ENCODE results near the gene TADA2B.

TADA2B gene

GRCh38 chr4:7086384-7086783, 43.2 kb downstream of the TADA2B start:
- Histone ChIP-seq H3K9ac (ENCODE audit: low read length) (no peak overlapping the region), H3K9me3 (ENCODE audit: insufficient read depth, low read length) (peaks cover 7% of the 10 kb centered on the region), H3K27ac (ENCODE audit: low read length) (no peak overlapping the region), H3K36me3 (replicated peaks; ENCODE audit: low read depth, low read length) (no peaks in the 10 kb centered on the region), H4K20me1 (ENCODE audit: insufficient read depth, low read length) (no peaks in the 10 kb centered on the region), H3K4me3 (ENCODE audit: low read length) (no peak overlapping the region), H3K4me1 (ENCODE audit: low read length) (no peaks in the 10 kb centered on the region), H3K4me2 (ENCODE audit: low read length) (no peak overlapping the region), H2AFZ (ENCODE audit: low read depth, low read length) (no peak overlapping the region), H3K79me2 (ENCODE audit: low read length) (no peaks in the 10 kb centered on the region), H3K27me3 (ENCODE audit: low read depth, low read length) (peaks cover 11% of the 10 kb centered on the region; the same call in 1 of the 2 replicates)
- TF ChIP-seq, protein P1, sequence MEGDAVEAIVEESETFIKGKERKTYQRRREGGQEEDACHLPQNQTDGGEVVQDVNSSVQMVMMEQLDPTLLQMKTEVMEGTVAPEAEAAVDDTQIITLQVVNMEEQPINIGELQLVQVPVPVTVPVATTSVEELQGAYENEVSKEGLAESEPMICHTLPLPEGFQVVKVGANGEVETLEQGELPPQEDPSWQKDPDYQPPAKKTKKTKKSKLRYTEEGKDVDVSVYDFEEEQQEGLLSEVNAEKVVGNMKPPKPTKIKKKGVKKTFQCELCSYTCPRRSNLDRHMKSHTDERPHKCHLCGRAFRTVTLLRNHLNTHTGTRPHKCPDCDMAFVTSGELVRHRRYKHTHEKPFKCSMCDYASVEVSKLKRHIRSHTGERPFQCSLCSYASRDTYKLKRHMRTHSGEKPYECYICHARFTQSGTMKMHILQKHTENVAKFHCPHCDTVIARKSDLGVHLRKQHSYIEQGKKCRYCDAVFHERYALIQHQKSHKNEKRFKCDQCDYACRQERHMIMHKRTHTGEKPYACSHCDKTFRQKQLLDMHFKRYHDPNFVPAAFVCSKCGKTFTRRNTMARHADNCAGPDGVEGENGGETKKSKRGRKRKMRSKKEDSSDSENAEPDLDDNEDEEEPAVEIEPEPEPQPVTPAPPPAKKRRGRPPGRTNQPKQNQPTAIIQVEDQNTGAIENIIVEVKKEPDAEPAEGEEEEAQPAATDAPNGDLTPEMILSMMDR (IDR thresholded peaks at IDR 0.05; ENCODE audit: low read depth, low read length) = no peak
- no peak for TF ChIP-seq EZH2phosphoT487 (IDR thresholded peaks at IDR 0.05; ENCODE audit: low read depth)

DNA sequence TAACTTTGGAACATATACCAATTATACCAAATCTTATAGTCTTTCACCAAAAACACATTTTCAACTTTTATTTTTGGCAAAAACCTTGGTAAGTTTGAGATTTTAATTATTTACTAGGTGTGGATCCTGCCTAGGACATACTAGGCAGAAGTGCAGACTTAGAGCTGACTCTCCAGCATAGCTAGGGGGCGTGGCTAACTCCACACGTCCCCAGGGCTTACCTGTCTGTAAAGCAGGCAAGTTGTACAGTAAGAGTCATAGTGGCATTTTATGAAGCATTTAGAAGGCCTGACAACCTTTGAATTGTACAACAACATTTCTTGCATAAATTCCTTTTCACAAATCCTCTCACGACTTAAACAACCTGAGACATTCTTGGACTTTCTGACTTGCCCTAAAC, 43.9 kb downstream of the TADA2B start:
- Histone ChIP-seq H3K4me1 (ENCODE audit: low read length) (no peaks in the 10 kb centered on the region), H3K27me3 (ENCODE audit: low read depth, low read length) (peaks cover 14% of the 10 kb centered on the region; the same call in 1 of the 2 replicates), H4K20me1 (ENCODE audit: insufficient read depth, low read length) (no peaks in the 10 kb centered on the region), H3K4me3 (ENCODE audit: low read length) (no peak overlapping the region), H3K9ac (ENCODE audit: low read length) (no peak overlapping the region), H3K36me3 (replicated peaks; ENCODE audit: low read depth, low read length) (no peaks in the 10 kb centered on the region), H3K27ac (ENCODE audit: low read length) (no peak overlapping the region), H3K4me2 (ENCODE audit: low read length) (no peak overlapping the region), H3K9me3 (ENCODE audit: insufficient read depth, low read length) (peaks cover 7% of the 10 kb centered on the region), H3K79me2 (ENCODE audit: low read length) (no peaks in the 10 kb centered on the region), H2AFZ (ENCODE audit: low read depth, low read length) (no peak overlapping the region)
- TF ChIP-seq, protein P1 (IDR thresholded peaks at IDR 0.05; ENCODE audit: low read depth, low read length) = no peak
- no peak for TF ChIP-seq EZH2phosphoT487 (IDR thresholded peaks at IDR 0.05; ENCODE audit: low read depth)

DNA sequence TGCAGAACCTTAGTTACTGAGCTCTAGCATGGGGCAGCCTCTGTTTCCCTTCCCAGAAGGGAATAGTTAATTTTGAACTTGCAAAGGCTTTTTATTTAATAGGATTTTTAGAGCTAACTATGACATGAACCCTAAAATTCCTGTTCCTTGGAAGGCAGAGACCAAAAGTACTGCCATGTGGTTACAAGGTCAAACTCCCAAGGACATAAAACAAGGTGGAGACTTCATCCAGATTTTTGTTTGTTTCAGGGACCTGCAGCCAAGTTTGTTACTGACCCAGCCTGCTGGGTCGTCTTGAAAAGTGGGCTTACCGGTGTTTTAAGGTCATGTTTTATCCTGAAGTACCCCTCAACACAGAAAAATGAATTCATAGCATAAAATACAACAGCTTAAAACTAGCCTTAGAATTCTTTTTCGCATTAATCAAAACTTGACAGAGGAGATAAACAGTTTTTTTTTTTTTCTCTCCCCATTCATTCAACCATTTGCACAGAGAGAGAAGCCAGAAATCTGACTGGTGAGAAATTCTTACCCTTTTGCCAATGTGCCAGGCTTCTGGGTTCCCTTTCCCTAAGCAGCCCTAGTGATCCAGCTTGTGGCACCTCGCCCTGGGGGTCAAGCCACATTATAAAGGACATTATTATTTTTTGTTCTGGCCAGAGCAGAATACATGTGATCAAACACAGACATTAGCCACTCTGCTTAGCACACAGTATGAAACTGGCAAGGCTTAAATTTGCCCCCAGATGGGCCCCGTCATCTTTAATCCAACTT, 46.2 kb downstream of the TADA2B start:
- TF ChIP-seq EZH2phosphoT487 (IDR thresholded peaks at IDR 0.05; ENCODE audit: low read depth) = no peak
- TF ChIP-seq, protein P1 (IDR thresholded peaks at IDR 0.05; ENCODE audit: low read depth, low read length) = no peak
- H3K9ac ChIP-seq (ENCODE audit: low read length) = no peak overlapping the region
- peaks cover 19% of the 10 kb centered on the region for H3K27me3 ChIP-seq (ENCODE audit: low read depth, low read length)
- no peaks in the 10 kb centered on the region for H3K79me2 ChIP-seq (ENCODE audit: low read length)
- H3K9me3 ChIP-seq (ENCODE audit: insufficient read depth, low read length) = peaks cover 7% of the 10 kb centered on the region
- no peak overlapping the region for H3K4me3 ChIP-seq (ENCODE audit: low read length)
- no peak overlapping the region for H3K27ac ChIP-seq (ENCODE audit: low read length)
- no peak overlapping the region for H3K4me2 ChIP-seq (ENCODE audit: low read length)
- no peak overlapping the region for H2AFZ ChIP-seq (ENCODE audit: low read depth, low read length)
- H3K36me3 ChIP-seq (replicated peaks; ENCODE audit: low read depth, low read length) = no peaks in the 10 kb centered on the region
- no peaks in the 10 kb centered on the region for H4K20me1 ChIP-seq (ENCODE audit: insufficient read depth, low read length)
- H3K4me1 ChIP-seq (ENCODE audit: low read length) = no peaks in the 10 kb centered on the region

DNA sequence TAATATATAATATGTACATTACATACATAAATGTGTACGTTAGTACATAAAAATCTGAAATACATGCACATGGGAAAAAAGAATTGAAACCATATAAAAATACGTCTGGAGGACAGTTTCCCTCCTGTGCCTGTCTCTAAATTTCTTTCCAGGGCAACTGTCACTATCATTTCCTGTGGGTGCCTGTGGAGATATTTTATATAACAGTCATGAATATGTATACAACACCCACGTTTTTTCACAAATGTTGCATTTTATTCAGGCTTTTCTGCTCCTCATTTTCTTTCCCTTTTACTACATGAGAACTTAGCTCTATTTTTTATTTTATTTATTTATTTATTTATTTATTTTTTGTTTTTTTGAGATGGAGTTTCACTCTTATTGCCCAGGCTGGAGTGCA, 48.9 kb downstream of the TADA2B start:
- Histone ChIP-seq H3K9me3 (ENCODE audit: insufficient read depth, low read length) (peaks cover 1% of the 10 kb centered on the region; the same call in 1 of the 2 replicates), H3K27me3 (ENCODE audit: low read depth, low read length) (peaks cover 16% of the 10 kb centered on the region), H3K4me2 (ENCODE audit: low read length) (no peak overlapping the region), H3K4me3 (ENCODE audit: low read length) (no peak overlapping the region), H3K27ac (ENCODE audit: low read length) (no peak overlapping the region), H3K79me2 (ENCODE audit: low read length) (no peaks in the 10 kb centered on the region), H3K9ac (ENCODE audit: low read length) (no peak overlapping the region), H2AFZ (ENCODE audit: low read depth, low read length) (no peak overlapping the region), H4K20me1 (ENCODE audit: insufficient read depth, low read length) (no peaks in the 10 kb centered on the region), H3K4me1 (ENCODE audit: low read length) (no peaks in the 10 kb centered on the region), H3K36me3 (replicated peaks; ENCODE audit: low read depth, low read length) (no peaks in the 10 kb centered on the region)
- TF ChIP-seq EZH2phosphoT487 (IDR thresholded peaks at IDR 0.05; ENCODE audit: low read depth) = no peak
- TF ChIP-seq, protein P1 (IDR thresholded peaks at IDR 0.05; ENCODE audit: low read depth, low read length) = no peak
